Endothelial cell of umbilical vein (primary cell): Measurements from ENCODE around the gene SPATA3. TPM values are rescaled to one million over a fixed set of nuclear protein-coding genes. Genes with fewer than 3 reads are reported as not detected.

ENCODE experiments used
- BruUV-seq: library from RNA; stranded (reverse); fragments of 400-500 nt; replicated peaks from 2 replicates; lab custom pipeline; 2021; lab: Mats Ljungman, UMichigan
- CTCF ChIA-PET: fragments of 300-600, 350-600 bp; sonication (Branson Sonifier 250); formaldehyde crosslinking; loops from one replicate; lab custom pipeline; 2021; ENCODE audit warnings: antibody characterized with exemption, inconsistent platforms; lab: Charles Lee
- POLR2A ChIA-PET: fragments of 300-600, 350-600 bp; sonication (Branson Sonifier 250); formaldehyde crosslinking; loops from one replicate; lab custom pipeline; 2021; ENCODE audit warnings: antibody characterized with exemption, inconsistent platforms; lab: Charles Lee
- DNase-seq: peaks from one replicate; pipeline ENCODE4 v3.0.0-alpha.2; 2011; ENCODE audit warnings: low read depth, low spot score
- FAIRE-seq: peaks from 2 replicates; lab custom pipeline; 2011; peaks lifted over from hg19 to GRCh38; lab: Jason Lieb, UNC
- H2AFZ ChIP-seq: 2 replicates; pipeline ENCODE4 v1.6.0; 2012; ENCODE audit warnings: low read depth, low read length, control low read depth, inconsistent platforms
- H3K27ac ChIP-seq: 2 replicates; pipeline ENCODE4 v1.5.1; 2011; ENCODE audit warnings: low read depth, mild to moderate bottlenecking, control low read depth, low read length, moderate library complexity; ENCODE audit not compliant: insufficient read depth
- H3K27me3 ChIP-seq, 2 experiments: 2 replicates each; pipeline versions ENCODE4 v1.6.0 to v1.6.1; 2011; ENCODE audit warnings: low read length in 2 of 2, mixed read lengths in 1 of 2; ENCODE audit not compliant: control insufficient read depth in 2 of 2, insufficient read depth in 2 of 2
- H3K36me3 ChIP-seq, 2 experiments: 2 replicates in 1 of 2; 3 replicates in 1 of 2; pipeline ENCODE4 v1.5.1; 2011; ENCODE audit warnings: low read length in 2 of 2, mild to moderate bottlenecking in 1 of 2, moderate library complexity in 1 of 2; ENCODE audit not compliant: control insufficient read depth in 2 of 2, insufficient read depth in 2 of 2; ENCODE audit errors: extremely low read depth in 1 of 2
- H3K4me1 ChIP-seq: 3 replicates; pipeline ENCODE4 v1.5.1; 2011; ENCODE audit warnings: mild to moderate bottlenecking, low read length; ENCODE audit not compliant: control insufficient read depth, insufficient read depth; ENCODE audit errors: extremely low read depth
- H3K4me2 ChIP-seq: 2 replicates; pipeline ENCODE4 v1.6.1; 2011; ENCODE audit warnings: low read length, control low read depth, mixed read lengths; ENCODE audit not compliant: insufficient read depth
- H3K4me3 ChIP-seq, 3 experiments: fragments of 200-600 bp in 1 of 3; sonication (generic), shearing (Covaris generic) in 1 of 3; replicated peaks in 1 of 3; 2 replicates each; pipeline ENCODE4 v1.5.1; 2011 to 2016; ENCODE audit warnings: control low read depth in 3 of 3, low read length in 3 of 3, mild to moderate bottlenecking in 2 of 3, inconsistent platforms in 1 of 3, low read depth in 1 of 3, moderate library complexity in 1 of 3; ENCODE audit not compliant: insufficient read depth in 1 of 3
- H3K79me2 ChIP-seq: 2 replicates; pipeline ENCODE4 v1.6.0; 2012; ENCODE audit warnings: low read length, inconsistent platforms; ENCODE audit not compliant: control insufficient read depth, insufficient read depth
- H3K9ac ChIP-seq: replicated peaks from 2 replicates; pipeline ENCODE3; 2011; ENCODE audit warnings: low read length, control low read depth; ENCODE audit not compliant: insufficient read depth; ENCODE audit errors: extremely low read depth
- H3K9me1 ChIP-seq: replicated peaks from 3 replicates; pipeline ENCODE4 v1.6.0; 2011; ENCODE audit warnings: mild to moderate bottlenecking, low read length; ENCODE audit not compliant: control insufficient read depth, insufficient read depth; ENCODE audit errors: extremely low read depth
- H3K9me3 ChIP-seq: replicated peaks from 2 replicates; pipeline ENCODE4 v1.5.1; 2012; ENCODE audit warnings: low read length, inconsistent platforms; ENCODE audit not compliant: control insufficient read depth, insufficient read depth
- H4K20me1 ChIP-seq: replicated peaks from 2 replicates; pipeline ENCODE3; 2011; ENCODE audit warnings: mild to moderate bottlenecking, low read length; ENCODE audit not compliant: control insufficient read depth, insufficient read depth; ENCODE audit errors: extremely low read depth
- CTCF ChIP-seq, 2 donors: IDR thresholded peaks; 1 replicate in 1 of 2; 2 replicates in 1 of 2; pipeline ENCODE4 v1.5.1; 2011; ENCODE audit warnings: low read length in 2 of 2, mild to moderate bottlenecking in 2 of 2, moderate library complexity in 2 of 2, control low read depth in 1 of 2, inconsistent platforms in 1 of 2, low read depth in 1 of 2; ENCODE audit not compliant: insufficient read depth in 1 of 2; ENCODE audit errors: extremely low read depth in 1 of 2
- EZH2 ChIP-seq: IDR thresholded peaks from 2 replicates; pipeline ENCODE4 v1.6.1; 2012; ENCODE audit warnings: borderline replicate concordance, low read depth, mild to moderate bottlenecking, moderate library complexity, low read length, inconsistent platforms; ENCODE audit not compliant: severe bottlenecking
- FOS ChIP-seq: IDR thresholded peaks from 2 replicates; pipeline ENCODE4 v1.6.1; 2011; ENCODE audit warnings: mild to moderate bottlenecking, low read length, moderate library complexity, borderline replicate concordance; ENCODE audit not compliant: insufficient read depth
- GATA2 ChIP-seq: IDR thresholded peaks from 2 replicates; pipeline ENCODE4 v1.7.0; 2011; ENCODE audit warnings: low read depth, mild to moderate bottlenecking, moderate library complexity, mixed read lengths, low read length; ENCODE audit not compliant: insufficient read length, insufficient read depth
- JUN ChIP-seq: IDR thresholded peaks from 2 replicates; pipeline ENCODE4 v1.6.1; 2011; ENCODE audit warnings: borderline replicate concordance, low read depth; ENCODE audit not compliant: insufficient read length, insufficient read depth
- MYC ChIP-seq: IDR thresholded peaks from one replicate; pipeline ENCODE4 v1.6.1; 2011; ENCODE audit warnings: mild to moderate bottlenecking, low read depth, low read length
- POLR2A ChIP-seq: IDR thresholded peaks from 2 replicates; pipeline ENCODE4 v1.6.1; 2012; ENCODE audit warnings: low read depth, mild to moderate bottlenecking, control low read depth, low read length
- POLR2AphosphoS5 ChIP-seq: IDR thresholded peaks from 2 replicates; pipeline ENCODE4 v1.6.1; 2012; ENCODE audit warnings: low read depth, mild to moderate bottlenecking, control low read depth, low read length, moderate library complexity; ENCODE audit not compliant: insufficient read depth
- dilution Hi-C: fragments of 300-500 bp; cut with MboI; formaldehyde crosslinking; loops from one replicate; pipeline ENCODE4 v1.15.0; 2019; ENCODE audit warnings: low sequenced_read_pairs; ENCODE audit not compliant: extremely low pct_ligation_motif_present
- intact Hi-C: fragments of 100-400 bp; cut with micrococcal nuclease; formaldehyde crosslinking; loops from one replicate; pipeline ENCODE4 v1.10.0; 2022
- polyA plus RNA-seq, 4 experiments: library from polyadenylated mRNA; depleted of rRNA in 3 of 4; stranded (reverse) in 3 of 4; unstranded in 1 of 4; fragments of >200 nt; gene quantifications; 2 replicates each; pipeline versions ENCODE4 v1.2.1 to v1.2.3, GENCODE V29; 2011 to 2012; ENCODE audit warnings: missing spikeins in 1 of 4
- total RNA-seq: library from RNA; stranded (reverse); gene quantifications from 2 replicates; pipeline ENCODE4 v1.2.3, GENCODE V29; 2021
- TF ChIP-seq, protein P1 (sequence below): IDR thresholded peaks from 2 replicates; pipeline ENCODE4 v1.6.1; 2011; ENCODE audit not compliant: insufficient read depth, insufficient read length

Gene SPATA3
- total and polyA plus RNA-seq, 2 donors (not counting 3 experiments of a cell fraction or from before 2014, with no cell fraction given), result not detected

DNA sequence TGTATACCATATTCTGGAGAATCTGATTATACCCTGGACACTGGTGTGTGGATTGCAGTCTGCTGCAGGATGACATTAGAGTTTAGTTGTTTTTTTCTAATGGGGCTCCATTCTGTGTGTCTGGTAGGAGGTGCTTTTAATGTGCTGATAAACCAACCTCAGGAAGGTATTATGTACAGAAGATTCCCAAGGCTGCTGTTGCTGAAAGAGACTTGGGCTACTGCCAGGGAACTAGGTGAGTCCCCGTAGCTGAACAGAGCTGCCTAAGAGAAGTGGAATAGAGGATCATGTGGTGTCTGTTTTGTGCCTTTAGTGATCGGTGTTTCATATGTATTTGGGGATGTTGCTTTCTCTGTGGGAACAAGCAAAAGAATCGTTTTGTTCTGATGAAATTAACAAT, 16.5 kb downstream of the SPATA3 start:
- no TSS peak for BruUV-seq
- Histone ChIP-seq H3K4me3 (no peak overlapping the region), H3K27me3 (peaks cover 7 to 9% of the 10 kb centered on the region in 2 experiments), H3K27ac (no peak overlapping the region), H3K4me1 (no peaks in the 10 kb centered on the region), H3K4me2 (no peak overlapping the region), H3K79me2 (no peaks in the 10 kb centered on the region), H2AFZ (no peak overlapping the region), H4K20me1 (no peaks in the 10 kb centered on the region), H3K36me3 (no peaks in the 10 kb centered on the region), H3K9me1 (no peaks in the 10 kb centered on the region), H3K9ac (no peak overlapping the region), H3K9me3 (no peaks in the 10 kb centered on the region)
- ChIA-PET POLR2A (no interaction called here), CTCF (interaction anchor here (1.0 kb wide), 1 partner anchor 12 kb away, joined by 3 read pairs; no protein-coding TSS in a partner anchor)
- no peak for TF ChIP-seq CTCF (IDR thresholded peaks at IDR 0.05; ENCODE audit: extremely low read depth in 1 of 2, insufficient read depth in 1 of 2, low read depth in 1 of 2, low read length in 2 of 2)
- no peak for TF ChIP-seq POLR2AphosphoS5
- TF ChIP-seq, protein P1, sequence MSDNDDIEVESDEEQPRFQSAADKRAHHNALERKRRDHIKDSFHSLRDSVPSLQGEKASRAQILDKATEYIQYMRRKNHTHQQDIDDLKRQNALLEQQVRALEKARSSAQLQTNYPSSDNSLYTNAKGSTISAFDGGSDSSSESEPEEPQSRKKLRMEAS, result no peak
- no peak for TF ChIP-seq MYC
- TF ChIP-seq POLR2A, result no peak
- TF ChIP-seq GATA2, result no peak
- TF ChIP-seq JUN, result no peak
- TF ChIP-seq EZH2, result no peak
- TF ChIP-seq FOS, result no peak
- intact Hi-C loops (no loop called here), dilution Hi-C loops (no loop called here)
- DNase-seq, result no peak
- FAIRE-seq, result no peak
